ENCODE results near the gene MTA3.
"Not testable (repeated sequence)": the region's sequence is repeated elsewhere in the genome, so short reads cannot be mapped to it uniquely, and the experiment has no call there.

MTA3 gene

GRCh38 chr2:42567806-42568400, 529 bp upstream of the MTA3 start:
- DNase-seq, result no peak

- DNase-seq, result no peak
Observed at GRCh38 chr2:42569116-42569711, 782 bp downstream of the MTA3 start.

- DNase-seq, result no peak
Observed at GRCh38 chr2:42569883-42570282, 1.5 kb downstream of the MTA3 start.

- no peak for DNase-seq
Observed at GRCh38 chr2:42572297-42573081, 4.1 kb downstream of the MTA3 start.

GRCh38 chr2:42573256-42573655, 4.8 kb downstream of the MTA3 start:
- no peak for DNase-seq

- no peak for DNase-seq
Observed at GRCh38 chr2:42575458-42576064, 7.1 kb downstream of the MTA3 start.

- DNase-seq, result no peak
Observed at GRCh38 chr2:42578621-42579020, 10.2 kb downstream of the MTA3 start.

- DNase-seq, result no peak
Observed at GRCh38 chr2:42581257-42581656, 12.8 kb downstream of the MTA3 start.

GRCh38 chr2:42584628-42585027, 16.2 kb downstream of the MTA3 start:
- DNase-seq, result not testable (repeated sequence)

GRCh38 chr2:42585779-42586178, 17.3 kb downstream of the MTA3 start:
- no peak for DNase-seq

- DNase-seq, result no peak
Observed at GRCh38 chr2:42587526-42588117, 19.2 kb downstream of the MTA3 start.

- DNase-seq, result no peak
Observed at GRCh38 chr2:42588121-42588520, 19.7 kb downstream of the MTA3 start.

- DNase-seq, result no peak
Observed at GRCh38 chr2:42590176-42590575, 21.7 kb downstream of the MTA3 start.

GRCh38 chr2:42593282-42593681, 24.9 kb downstream of the MTA3 start:
- no peak for DNase-seq

- DNase-seq, result no peak
Observed at GRCh38 chr2:42598656-42599055, 30.2 kb downstream of the MTA3 start.

- no peak for DNase-seq
Observed at GRCh38 chr2:42601076-42601475, 32.6 kb downstream of the MTA3 start.

- DNase-seq, result no peak
Observed at GRCh38 chr2:42602218-42602875, 33.9 kb downstream of the MTA3 start.

GRCh38 chr2:42602876-42603219, 34.4 kb downstream of the MTA3 start:
- DNase-seq, result no peak

- DNase-seq, result not testable (repeated sequence)
Observed at GRCh38 chr2:42604341-42604867, 36.0 kb downstream of the MTA3 start.

GRCh38 chr2:42606166-42606565, 37.7 kb downstream of the MTA3 start:
- DNase-seq, result not testable (repeated sequence)

- no peak for DNase-seq
Observed at GRCh38 chr2:42607101-42607637, 38.7 kb downstream of the MTA3 start.

- DNase-seq, result no peak
Observed at GRCh38 chr2:42613281-42614064, 45.0 kb downstream of the MTA3 start.
